NCI-H460 (cell line): Measurements from ENCODE around the gene TAB3. TPM values are rescaled to one million over a fixed set of nuclear protein-coding genes. Genes with fewer than 3 reads are reported as not detected.
"Not testable (repeated sequence)": the region's sequence is repeated elsewhere in the genome, so short reads cannot be mapped to it uniquely, and the experiment has no call there.

Source experiments
- DNase-seq: peaks from one replicate; pipeline ENCODE4 v3.0.0-alpha.2; 2016; ENCODE audit warnings: low read depth; ENCODE audit errors: extremely low read depth
- total RNA-seq: library from RNA; depleted of rRNA; stranded (reverse); fragments of >200 nt; shearing (Covaris generic); gene quantifications from 2 replicates; pipeline ENCODE4 v1.2.3, GENCODE V29; 2014

Gene TAB3
- total RNA-seq, 1 experiment from 2014 or later = 17.3 TPM

GRCh38 chrX:30822068-30822681 lies 66.9 kb downstream of the TAB3 start:
- no peak for DNase-seq

GRCh38 chrX:30821116-30821515 lies 67.9 kb downstream of the TAB3 start:
- peak; percentile 1 for DNase-seq

- DNase-seq = no peak
Measured at GRCh38 chrX:30819080-30819479, 70.0 kb downstream of the TAB3 start.

DNA sequence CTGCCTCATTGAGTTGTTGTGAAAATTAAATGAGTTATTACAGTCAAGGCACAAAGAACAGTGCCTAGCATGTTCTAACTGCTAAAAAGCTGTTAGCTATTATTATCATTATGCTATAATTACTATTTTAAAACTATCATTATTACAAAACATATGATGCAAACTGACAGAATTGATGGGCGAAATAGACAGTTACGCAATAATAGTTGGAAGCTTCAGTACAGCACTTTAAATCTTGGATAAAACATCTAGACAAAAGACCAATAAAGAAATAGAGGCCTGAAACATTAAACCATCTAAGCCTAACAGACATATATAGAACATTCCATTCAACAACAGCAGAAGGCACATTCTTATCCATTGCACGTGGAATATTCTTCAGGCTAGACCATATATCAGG lies 73.0 kb downstream of the TAB3 start:
- no peak for DNase-seq

DNA sequence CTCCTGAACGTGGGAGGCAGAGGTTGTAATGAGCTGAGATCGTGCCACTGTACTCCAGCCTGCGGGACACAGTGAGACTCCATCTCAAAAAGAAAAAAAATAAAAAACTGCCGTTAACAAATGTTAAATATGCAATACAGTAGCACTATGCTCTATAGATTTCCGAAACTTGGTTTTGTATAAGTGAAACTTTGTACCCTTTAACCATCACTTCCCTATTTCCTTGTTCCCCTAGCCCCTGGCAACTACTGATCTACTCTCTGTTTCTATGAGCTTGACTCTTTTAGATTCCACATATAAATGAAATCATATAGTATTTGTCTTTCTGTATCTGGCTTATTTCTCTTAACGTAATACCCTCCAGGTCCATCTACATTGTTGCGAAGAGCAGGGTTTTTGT lies 74.1 kb downstream of the TAB3 start:
- DNase-seq = no peak

DNA sequence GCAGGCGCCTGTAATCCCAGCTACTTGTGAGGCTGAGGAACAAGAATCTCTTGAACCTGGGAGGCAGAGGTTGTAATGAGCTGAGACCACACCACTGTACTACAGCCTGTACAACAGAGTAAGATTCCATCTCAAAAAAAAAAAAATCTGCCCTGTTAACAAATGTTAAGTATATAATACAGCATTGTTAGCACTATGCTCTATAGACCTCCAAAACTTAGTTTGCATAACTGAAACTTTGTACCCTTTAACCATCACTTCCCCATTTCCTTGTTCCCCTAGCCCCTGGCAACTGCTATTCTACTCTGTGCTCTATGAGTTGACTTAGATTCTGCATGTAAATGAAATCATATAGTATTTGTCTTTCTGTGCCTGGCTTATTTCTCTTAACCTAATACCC lies 76.7 kb downstream of the TAB3 start:
- DNase-seq = no peak

DNA sequence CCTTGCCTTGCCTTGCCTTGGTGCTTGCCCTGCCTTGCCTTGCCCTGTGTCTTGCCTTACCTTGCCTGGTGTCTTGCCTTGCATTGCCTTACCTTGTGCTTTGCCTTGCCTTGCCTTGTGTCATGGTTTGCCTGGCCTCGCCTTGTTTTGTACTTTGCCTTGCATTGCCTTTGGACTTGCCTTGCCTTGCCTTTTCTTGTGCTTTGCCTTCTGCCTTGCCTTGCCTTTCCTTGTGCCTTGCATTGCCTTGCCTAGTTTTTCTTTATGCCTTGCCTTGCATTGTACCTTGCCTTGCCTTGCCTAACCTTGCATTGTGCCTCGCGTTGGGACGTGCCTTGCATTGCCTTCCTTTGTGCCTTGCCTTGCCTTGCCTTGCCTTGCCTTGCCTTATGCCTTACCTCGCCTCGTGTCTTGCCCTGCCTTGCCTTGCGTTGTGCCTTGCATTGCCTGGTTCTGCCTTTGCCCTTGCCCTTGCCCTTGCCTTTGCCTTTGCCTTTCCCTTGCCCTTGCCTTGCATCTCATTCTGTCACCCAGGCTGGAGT lies 82.8 kb downstream of the TAB3 start:
- DNase-seq = no peak

GRCh38 chrX:30804462-30804861 lies 84.6 kb downstream of the TAB3 start:
- no peak for DNase-seq

DNA sequence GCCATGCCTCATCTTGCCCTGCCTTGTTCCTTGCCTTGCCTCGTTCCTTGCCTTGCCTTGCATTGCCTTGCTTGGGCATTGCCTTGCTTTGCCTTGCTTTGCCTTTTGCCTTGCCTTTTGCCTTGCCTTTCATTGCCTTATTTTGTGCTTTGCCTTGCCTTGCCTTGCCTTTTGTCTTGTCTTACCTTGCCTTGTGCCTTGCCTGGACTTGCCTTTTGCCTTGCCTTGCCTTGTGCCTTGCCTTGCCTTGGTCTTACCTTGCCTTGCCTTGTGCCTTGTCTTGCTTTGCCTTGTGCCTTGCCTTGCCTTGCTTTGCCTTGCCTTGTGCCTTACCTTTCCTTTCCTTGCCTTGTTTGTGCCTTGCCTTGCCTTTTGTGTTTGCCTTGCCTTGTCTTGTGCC lies 88.2 kb downstream of the TAB3 start:
- no peak for DNase-seq

DNA sequence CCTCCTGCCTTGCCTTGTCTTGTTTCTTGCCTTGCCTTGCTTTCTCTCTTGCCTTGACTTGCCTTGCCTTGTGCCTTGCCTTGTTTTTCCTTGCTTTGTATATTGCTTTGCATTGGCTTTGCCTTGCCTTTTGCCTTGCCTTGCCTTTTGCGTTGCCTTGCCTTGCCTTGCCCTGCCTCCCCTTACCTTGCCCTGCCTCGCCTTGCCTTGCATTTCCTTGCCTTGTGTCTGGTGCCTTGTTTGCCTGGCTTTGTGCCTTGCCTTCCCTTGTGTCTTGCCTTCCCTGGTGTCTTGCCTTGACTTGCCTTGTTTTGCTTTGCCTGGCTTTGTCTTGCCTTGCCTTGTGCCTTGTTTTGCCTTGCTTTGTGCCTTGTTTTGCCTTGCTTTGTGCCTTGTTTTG lies 89.7 kb downstream of the TAB3 start:
- no peak for DNase-seq

GRCh38 chrX:30798810-30799209 lies 90.2 kb downstream of the TAB3 start:
- DNase-seq = no peak

- not testable (repeated sequence) for DNase-seq
Measured at GRCh38 chrX:30797301-30797700, 91.8 kb downstream of the TAB3 start.

DNA sequence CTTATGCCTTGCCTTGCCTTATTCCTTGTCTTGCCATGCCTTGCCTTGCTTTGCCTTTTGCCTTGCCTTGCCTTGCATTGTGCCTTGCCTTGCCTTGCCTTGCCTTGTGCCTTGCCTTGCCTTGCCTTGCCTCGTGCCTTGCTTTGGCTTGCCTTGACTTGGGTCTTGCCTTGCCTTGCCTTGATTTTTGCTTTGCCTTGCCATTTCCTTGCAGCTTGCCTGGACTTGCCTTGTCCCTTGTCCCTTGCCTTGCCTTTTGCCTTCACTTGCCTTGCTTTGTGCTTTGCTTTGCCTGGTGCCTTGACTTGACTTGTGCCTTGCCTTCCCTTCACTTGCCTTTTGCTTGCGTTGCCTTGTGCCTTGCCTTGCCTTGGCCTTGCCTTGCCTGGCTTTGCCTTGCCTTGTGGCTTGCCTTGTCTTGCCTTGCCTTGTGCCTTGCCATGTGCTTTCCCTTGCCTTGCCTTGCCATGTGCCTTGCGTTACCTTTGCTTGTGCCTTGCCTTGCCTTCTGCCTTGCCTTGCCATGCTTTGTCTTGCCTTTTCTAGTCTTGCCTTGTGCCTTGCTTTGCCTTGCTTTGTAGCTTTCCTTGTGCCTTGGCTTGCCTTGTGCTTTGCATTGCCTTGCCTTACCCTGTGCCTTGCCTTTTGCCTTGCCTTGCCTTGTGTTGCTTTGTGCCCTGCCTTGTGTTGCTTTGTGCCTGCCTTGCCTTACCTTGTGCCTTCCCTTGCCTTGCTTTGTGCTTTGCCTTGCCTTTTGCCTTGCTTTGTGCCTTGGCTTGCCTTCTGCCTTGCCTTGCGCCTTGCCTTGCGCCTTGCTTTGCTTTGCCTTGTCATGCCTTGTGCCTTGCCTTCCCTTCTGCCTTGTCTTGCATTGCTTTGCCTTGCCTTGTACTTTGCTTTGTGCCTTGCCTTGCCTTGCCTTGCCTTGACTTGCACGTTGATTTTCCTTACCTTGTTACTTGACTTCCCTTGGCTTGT lies 92.8 kb downstream of the TAB3 start:
- DNase-seq = no peak

- no peak for DNase-seq
Measured at GRCh38 chrX:30794497-30794896, 94.6 kb downstream of the TAB3 start.

GRCh38 chrX:30793767-30794103 lies 95.3 kb downstream of the TAB3 start:
- DNase-seq = no peak

DNA sequence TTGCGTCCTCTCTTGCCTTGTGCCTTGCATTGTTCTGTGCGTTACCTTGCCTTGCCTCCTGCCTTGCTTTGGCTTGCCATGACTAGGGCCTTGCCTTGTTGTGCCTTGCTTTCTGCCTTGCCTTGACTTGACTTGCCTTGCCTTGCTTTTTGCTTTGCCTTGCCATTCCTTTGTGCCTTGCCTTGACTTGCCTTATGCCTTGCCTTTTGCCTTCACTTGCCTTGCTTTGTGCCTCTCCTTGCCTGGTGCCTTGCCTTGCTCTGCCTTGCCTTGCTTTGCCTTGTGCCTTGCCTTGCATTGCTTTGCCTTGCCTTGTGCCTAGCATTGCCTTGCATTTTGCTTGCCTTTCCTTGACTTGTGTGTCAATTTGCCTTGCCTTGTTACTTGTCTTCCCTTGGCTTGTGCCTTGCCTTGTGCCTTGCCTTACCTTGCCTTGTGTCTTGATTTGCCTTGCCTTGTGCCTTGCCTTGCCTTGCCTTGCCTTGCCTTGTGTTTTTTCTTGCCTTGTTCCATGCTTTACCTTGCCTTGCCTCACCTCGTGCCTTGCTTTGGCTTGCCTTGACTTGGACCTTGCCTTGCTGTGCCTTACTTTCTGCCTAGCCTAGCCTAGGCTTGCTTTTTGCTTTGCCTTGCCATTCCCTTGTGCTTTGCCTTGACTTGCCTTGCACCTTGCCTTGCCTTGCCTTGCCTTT lies 95.8 kb downstream of the TAB3 start:
- DNase-seq = no peak

DNA sequence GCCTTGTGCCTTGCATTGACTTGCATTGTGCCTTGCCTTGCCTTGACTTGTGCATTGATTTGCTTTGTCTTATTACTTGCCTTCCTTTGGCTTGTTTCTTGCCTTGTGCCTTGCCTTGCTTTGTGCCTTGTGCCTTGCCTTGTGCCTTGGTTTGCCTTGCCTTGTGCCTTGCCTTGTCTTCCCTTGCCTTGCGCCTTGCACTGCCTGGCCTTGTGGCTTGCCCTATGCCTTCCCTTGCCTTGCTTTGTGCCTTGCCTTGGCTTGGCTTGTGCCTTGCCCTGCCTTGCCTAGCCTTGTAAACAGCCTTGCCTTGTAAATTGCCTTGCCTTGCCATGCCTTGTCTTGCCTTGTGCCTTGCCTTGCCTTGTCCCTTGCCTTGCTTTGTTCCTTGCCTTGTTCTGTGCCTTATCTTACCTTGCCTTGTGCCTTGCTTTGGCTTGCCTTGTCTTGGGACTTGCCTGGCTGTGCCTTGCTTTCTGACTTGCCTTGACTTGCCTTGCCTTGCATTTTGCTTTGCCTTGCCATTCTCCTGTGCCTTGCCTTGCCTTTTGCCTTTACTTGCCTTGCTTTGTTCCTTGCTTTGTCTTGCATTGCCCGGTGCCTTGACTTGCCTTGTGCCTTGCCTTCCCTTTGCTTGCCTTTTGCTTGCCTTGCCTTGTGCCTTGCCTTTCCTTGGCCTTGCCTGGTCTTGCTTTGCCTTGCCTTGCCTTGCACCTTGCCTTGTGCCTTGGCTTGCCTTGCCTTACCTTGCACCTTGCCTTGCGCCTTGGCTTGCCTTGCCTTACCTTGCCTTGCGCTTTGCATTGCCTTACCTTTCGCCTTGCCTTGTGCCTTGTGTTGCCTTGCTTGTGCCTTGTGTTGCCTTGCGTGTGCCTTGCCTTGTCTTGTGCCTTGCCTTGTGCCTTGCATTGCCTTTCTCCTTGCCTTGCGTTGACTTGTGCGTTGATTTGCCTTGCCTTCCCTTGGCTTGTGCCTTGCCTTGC lies 97.5 kb downstream of the TAB3 start:
- DNase-seq = no peak

- no peak for DNase-seq
Measured at GRCh38 chrX:30787012-30787411, 102.0 kb downstream of the TAB3 start.

DNA sequence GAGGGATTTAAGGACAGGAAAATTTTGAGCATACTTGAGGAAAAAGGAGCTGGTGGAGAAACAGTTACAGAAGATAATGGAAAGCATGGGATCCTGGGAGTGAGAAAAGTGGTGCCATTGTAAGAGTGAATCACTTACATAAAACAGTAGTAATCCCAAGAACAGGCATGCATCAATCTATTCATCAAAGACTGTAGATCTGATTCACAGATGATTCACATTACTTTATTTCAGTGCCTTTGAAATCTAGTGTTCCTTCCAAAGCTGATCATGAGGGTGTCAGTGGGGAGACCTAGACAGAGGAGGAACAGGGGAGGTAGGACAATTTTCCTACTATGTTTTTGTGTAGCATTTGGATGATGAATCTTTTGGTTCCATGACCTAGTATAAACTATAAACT lies 102.7 kb downstream of the TAB3 start:
- no peak for DNase-seq
